OCI-LY1 (cell line): ENCODE measurements around the gene BBX.

Experiments used
- H2AFZ ChIP-seq: fragments of 200-600 bp; sonication (generic), shearing (Covaris generic); 2 replicates; pipeline ENCODE4 v1.6.0; 2014; ENCODE audit warnings: antibody characterized with exemption, mild to moderate bottlenecking, low read length
- H3F3A ChIP-seq: fragments of 200-600 bp; sonication (generic), shearing (Covaris generic); 2 replicates; pipeline ENCODE4 v1.6.0; 2014; ENCODE audit warnings: mild to moderate bottlenecking, antibody characterized with exemption, low read length, moderate library complexity; ENCODE audit not compliant: insufficient read depth
- H3K27ac ChIP-seq: fragments of 200-600 bp; sonication (generic); 2 replicates; pipeline ENCODE4 v1.5.1; 2014; ENCODE audit warnings: low read length, mixed run types, mild to moderate bottlenecking, low read depth; ENCODE audit not compliant: poor library complexity, severe bottlenecking
- H3K27me3 ChIP-seq: fragments of 200-600 bp; sonication (generic); 2 replicates; pipeline ENCODE4 v1.6.0; 2014; ENCODE audit warnings: antibody characterized with exemption, mild to moderate bottlenecking, low read length, moderate library complexity; ENCODE audit not compliant: insufficient read depth
- H3K36me3 ChIP-seq: fragments of 200-600 bp; sonication (generic); 2 replicates; pipeline ENCODE4 v1.6.1; 2014; ENCODE audit warnings: mild to moderate bottlenecking, antibody characterized with exemption, low read length, moderate library complexity, mixed read lengths; ENCODE audit not compliant: insufficient read depth
- H3K4me1 ChIP-seq: fragments of 200-600 bp; sonication (generic); 2 replicates; pipeline ENCODE4 v1.5.1; 2014; ENCODE audit warnings: mild to moderate bottlenecking, low read length, moderate library complexity; ENCODE audit not compliant: insufficient read depth, severe bottlenecking
- H3K4me2 ChIP-seq: fragments of 200-600 bp; sonication (generic), shearing (Covaris generic); 2 replicates; pipeline ENCODE4 v1.6.1; 2014; ENCODE audit warnings: low read length
- H3K4me3 ChIP-seq: fragments of 200-600 bp; sonication (generic); 2 replicates; pipeline ENCODE4 v1.5.1; 2014; ENCODE audit warnings: low read length, low read depth, mild to moderate bottlenecking, mixed read lengths; ENCODE audit not compliant: poor library complexity, severe bottlenecking
- H3K79me2 ChIP-seq: fragments of 200-600 bp; shearing (Covaris generic); 2 replicates; pipeline ENCODE4 v1.6.1; 2016; ENCODE audit warnings: mixed run types, low read length, mixed read lengths; ENCODE audit not compliant: insufficient read depth
- H3K9ac ChIP-seq: fragments of 200-600 bp; sonication (generic), shearing (Covaris generic); 2 replicates; pipeline ENCODE4 v1.6.1; 2014; ENCODE audit warnings: mild to moderate bottlenecking, low read length, mixed read lengths
- H3K9me2 ChIP-seq: fragments of 200-600 bp; sonication (generic), shearing (Covaris generic); 2 replicates; pipeline ENCODE4 v1.6.1; 2014; ENCODE audit warnings: low read depth, mild to moderate bottlenecking, low read length, mixed read lengths
- H3K9me3 ChIP-seq: fragments of 200-600 bp; shearing (Covaris generic); 2 replicates; pipeline ENCODE4 v1.6.1; 2014; ENCODE audit warnings: low read length, mixed read lengths
- H4K20me1 ChIP-seq: fragments of 200-600 bp; sonication (generic), shearing (Covaris generic); 2 replicates; pipeline ENCODE4 v1.6.0; 2016; ENCODE audit warnings: mild to moderate bottlenecking, low read length; ENCODE audit not compliant: insufficient read depth
- EZH2 ChIP-seq: fragments of 200-600 bp; sonication (generic), shearing (Covaris generic); IDR thresholded peaks from 2 replicates; pipeline ENCODE4 v1.8.0; 2017; ENCODE audit warnings: borderline replicate concordance, mixed run types, mild to moderate bottlenecking, antibody characterized with exemption, low read length, moderate library complexity, mixed read lengths
- TF ChIP-seq, protein P1 (sequence below): fragments of 200-600 bp; sonication (generic), shearing (Covaris generic); IDR thresholded peaks from 2 replicates; pipeline ENCODE4 v1.5.1; 2017; ENCODE audit warnings: mild to moderate bottlenecking, antibody characterized with exemption, low read length, moderate library complexity, mixed read lengths

Gene BBX

DNA sequence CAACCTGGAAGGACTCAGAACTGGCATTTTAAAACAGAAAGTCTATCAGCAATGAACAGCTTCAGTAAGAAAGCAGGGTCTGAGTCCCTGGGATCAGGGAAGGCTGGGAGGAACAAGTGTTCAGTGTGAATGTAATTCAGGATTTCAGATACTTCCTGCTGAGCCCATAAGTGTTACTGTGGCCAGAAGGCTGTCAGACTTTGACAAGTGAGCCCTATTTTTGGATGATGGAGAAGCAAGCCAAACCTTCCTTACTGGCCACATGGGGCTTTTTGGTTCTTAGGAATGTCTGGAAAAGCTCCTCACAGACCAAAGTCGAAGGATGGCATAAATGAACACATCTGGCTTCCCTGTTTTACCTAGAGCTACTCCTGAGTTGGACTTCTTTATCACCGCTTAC lies 157.2 kb downstream of the BBX start:
- no peaks in the 10 kb centered on the region for H4K20me1 ChIP-seq
- no peak overlapping the region for H3K9ac ChIP-seq
- no peaks in the 10 kb centered on the region for H3K36me3 ChIP-seq
- no peak overlapping the region for H3K27ac ChIP-seq
- no peak for TF ChIP-seq EZH2
- TF ChIP-seq, protein P1, sequence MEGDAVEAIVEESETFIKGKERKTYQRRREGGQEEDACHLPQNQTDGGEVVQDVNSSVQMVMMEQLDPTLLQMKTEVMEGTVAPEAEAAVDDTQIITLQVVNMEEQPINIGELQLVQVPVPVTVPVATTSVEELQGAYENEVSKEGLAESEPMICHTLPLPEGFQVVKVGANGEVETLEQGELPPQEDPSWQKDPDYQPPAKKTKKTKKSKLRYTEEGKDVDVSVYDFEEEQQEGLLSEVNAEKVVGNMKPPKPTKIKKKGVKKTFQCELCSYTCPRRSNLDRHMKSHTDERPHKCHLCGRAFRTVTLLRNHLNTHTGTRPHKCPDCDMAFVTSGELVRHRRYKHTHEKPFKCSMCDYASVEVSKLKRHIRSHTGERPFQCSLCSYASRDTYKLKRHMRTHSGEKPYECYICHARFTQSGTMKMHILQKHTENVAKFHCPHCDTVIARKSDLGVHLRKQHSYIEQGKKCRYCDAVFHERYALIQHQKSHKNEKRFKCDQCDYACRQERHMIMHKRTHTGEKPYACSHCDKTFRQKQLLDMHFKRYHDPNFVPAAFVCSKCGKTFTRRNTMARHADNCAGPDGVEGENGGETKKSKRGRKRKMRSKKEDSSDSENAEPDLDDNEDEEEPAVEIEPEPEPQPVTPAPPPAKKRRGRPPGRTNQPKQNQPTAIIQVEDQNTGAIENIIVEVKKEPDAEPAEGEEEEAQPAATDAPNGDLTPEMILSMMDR, result no peak
- H3K4me3 ChIP-seq, result no peak overlapping the region
- H3K4me2 ChIP-seq, result no peak overlapping the region
- H3K79me2 ChIP-seq, result no peaks in the 10 kb centered on the region; the same call in 1 of the 2 replicates
- no peaks in the 10 kb centered on the region for H3K9me3 ChIP-seq
- no peak overlapping the region for H2AFZ ChIP-seq
- H3F3A ChIP-seq, result no peaks in the 10 kb centered on the region
- no peaks in the 10 kb centered on the region for H3K27me3 ChIP-seq
- H3K4me1 ChIP-seq, result peaks cover 27% of the 10 kb centered on the region
- no peaks in the 10 kb centered on the region for H3K9me2 ChIP-seq

DNA sequence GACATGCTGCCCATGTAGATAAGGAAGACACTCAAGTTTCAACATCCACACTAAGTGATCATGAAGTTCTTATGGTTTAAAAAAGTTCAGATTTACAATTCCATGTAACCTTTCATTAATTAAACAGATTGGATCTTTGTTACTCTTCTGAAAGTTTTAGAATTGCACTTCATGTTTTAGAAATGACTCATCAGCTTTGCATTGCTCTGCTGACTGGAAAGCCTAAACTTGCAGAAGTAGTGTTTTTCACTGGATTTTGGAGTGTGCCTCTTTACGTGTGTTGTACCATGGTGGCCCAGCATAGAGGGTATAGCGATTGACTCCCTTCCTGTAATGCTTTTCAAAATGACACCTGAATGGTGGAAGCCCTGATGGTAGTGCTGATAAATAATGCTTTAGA lies 157.9 kb downstream of the BBX start:
- Histone ChIP-seq H4K20me1 (no peaks in the 10 kb centered on the region), H3K9ac (no peak overlapping the region), H3K36me3 (no peaks in the 10 kb centered on the region), H3K9me2 (no peaks in the 10 kb centered on the region), H3K27ac (no peak overlapping the region), H3K4me3 (no peak overlapping the region), H3K79me2 (no peaks in the 10 kb centered on the region; the same call in 1 of the 2 replicates), H3K4me2 (no peak overlapping the region), H3K9me3 (no peaks in the 10 kb centered on the region), H3K4me1 (peaks cover 25% of the 10 kb centered on the region), H3F3A (no peaks in the 10 kb centered on the region), H3K27me3 (no peaks in the 10 kb centered on the region), H2AFZ (no peak overlapping the region)
- TF ChIP-seq EZH2, result no peak
- TF ChIP-seq, protein P1, result no peak

DNA sequence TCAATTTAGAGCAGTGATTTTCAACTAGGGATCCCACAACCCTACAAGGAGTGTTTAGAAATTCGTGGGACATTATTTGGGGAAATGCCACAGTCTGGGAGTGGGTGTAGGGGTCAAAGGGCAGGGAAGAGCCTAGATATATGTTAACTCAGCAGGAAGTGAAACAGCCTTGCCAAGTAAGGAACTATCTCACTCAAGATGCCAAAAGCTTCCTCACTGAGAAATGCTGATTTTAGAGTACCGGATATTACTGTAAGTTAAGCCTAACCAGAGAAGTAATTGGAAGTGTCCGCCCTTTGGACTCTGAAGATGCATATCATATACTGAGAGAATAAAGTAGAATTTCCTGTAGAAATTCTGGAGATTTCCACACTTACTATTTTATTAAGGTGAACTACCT lies 158.6 kb downstream of the BBX start:
- no peaks in the 10 kb centered on the region for H3K9me3 ChIP-seq
- no peak overlapping the region for H3K4me2 ChIP-seq
- TF ChIP-seq EZH2, result no peak
- TF ChIP-seq, protein P1, result no peak
- no peaks in the 10 kb centered on the region for H3F3A ChIP-seq
- H3K9ac ChIP-seq, result no peak overlapping the region
- no peak overlapping the region for H2AFZ ChIP-seq
- H3K27ac ChIP-seq, result no peak overlapping the region
- H3K27me3 ChIP-seq, result no peaks in the 10 kb centered on the region
- peaks cover 18% of the 10 kb centered on the region for H3K4me1 ChIP-seq
- no peaks in the 10 kb centered on the region; the same call in 1 of the 2 replicates for H3K79me2 ChIP-seq
- no peaks in the 10 kb centered on the region for H3K36me3 ChIP-seq
- H3K4me3 ChIP-seq, result no peak overlapping the region
- no peaks in the 10 kb centered on the region for H3K9me2 ChIP-seq
- H4K20me1 ChIP-seq, result no peaks in the 10 kb centered on the region
